ENCODE results near the gene AKT1.
A peak's percentile ranks its signal among the peaks of the same experiment; 100 is the strongest.
"Not testable (repeated sequence)": the region's sequence is repeated elsewhere in the genome, so short reads cannot be mapped to it uniquely, and the experiment has no call there.

AKT1 gene

GRCh38 chr14:104752735-104753527 is 42.6 kb downstream of the AKT1 start, which contains the start of gene SIVA1:
Gene SIVA1 (plus strand): TSS chr14:104753147. CDS start chr14:104753202, 55 bp downstream.
- peak; percentile 98 for DNase-seq (ENCODE audit: low read depth)
- H3K4me3 ChIP-seq (ENCODE audit: low read length): peak within 1 kb of the TSS; percentile 90
- TF ChIP-seq, protein P1, sequence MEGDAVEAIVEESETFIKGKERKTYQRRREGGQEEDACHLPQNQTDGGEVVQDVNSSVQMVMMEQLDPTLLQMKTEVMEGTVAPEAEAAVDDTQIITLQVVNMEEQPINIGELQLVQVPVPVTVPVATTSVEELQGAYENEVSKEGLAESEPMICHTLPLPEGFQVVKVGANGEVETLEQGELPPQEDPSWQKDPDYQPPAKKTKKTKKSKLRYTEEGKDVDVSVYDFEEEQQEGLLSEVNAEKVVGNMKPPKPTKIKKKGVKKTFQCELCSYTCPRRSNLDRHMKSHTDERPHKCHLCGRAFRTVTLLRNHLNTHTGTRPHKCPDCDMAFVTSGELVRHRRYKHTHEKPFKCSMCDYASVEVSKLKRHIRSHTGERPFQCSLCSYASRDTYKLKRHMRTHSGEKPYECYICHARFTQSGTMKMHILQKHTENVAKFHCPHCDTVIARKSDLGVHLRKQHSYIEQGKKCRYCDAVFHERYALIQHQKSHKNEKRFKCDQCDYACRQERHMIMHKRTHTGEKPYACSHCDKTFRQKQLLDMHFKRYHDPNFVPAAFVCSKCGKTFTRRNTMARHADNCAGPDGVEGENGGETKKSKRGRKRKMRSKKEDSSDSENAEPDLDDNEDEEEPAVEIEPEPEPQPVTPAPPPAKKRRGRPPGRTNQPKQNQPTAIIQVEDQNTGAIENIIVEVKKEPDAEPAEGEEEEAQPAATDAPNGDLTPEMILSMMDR (conservative IDR thresholded peaks at IDR 0.05; ENCODE audit: low read depth, low read length): no peak

- DNase-seq (ENCODE audit: low read depth): no peak
- peak overlapping the region; percentile 56 for H3K4me3 ChIP-seq (ENCODE audit: low read length)
- TF ChIP-seq, protein P1 (conservative IDR thresholded peaks at IDR 0.05; ENCODE audit: low read depth, low read length): no peak
These were observed 43.2 kb downstream of the AKT1 start for GRCh38 chr14:104752423-104752734.

GRCh38 chr14:104751539-104752422 is 43.8 kb downstream of the AKT1 start:
- peak overlapping the region; percentile 56 for H3K4me3 ChIP-seq (ENCODE audit: low read length)
- TF ChIP-seq, protein P1 (conservative IDR thresholded peaks at IDR 0.05; ENCODE audit: low read depth, low read length): no peak
- no peak for DNase-seq (ENCODE audit: low read depth)

DNA sequence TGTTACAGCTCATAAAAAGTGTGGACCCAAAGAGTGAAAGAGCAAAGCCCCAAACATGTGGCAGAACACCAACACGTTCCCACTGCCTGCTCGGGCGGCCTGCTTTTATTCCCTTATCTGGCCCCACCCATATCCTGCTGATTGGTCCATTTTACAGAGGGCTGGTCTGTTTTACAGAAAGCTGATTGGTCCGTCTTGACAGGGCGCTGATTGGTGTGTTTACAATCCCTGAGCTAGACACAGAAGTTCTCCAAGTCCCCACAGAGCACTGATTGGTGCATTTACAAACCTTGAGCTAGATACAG is 44.8 kb downstream of the AKT1 start:
- H3K4me3 ChIP-seq (ENCODE audit: low read length); DNase-seq (ENCODE audit: low read depth): not testable (repeated sequence)

GRCh38 chr14:104750056-104750752 is 45.3 kb downstream of the AKT1 start:
- TF ChIP-seq, protein P1 (conservative IDR thresholded peaks at IDR 0.05; ENCODE audit: low read depth, low read length): no peak
- H3K4me3 ChIP-seq (ENCODE audit: low read length): no peak overlapping the region
- no peak for DNase-seq (ENCODE audit: low read depth)

- DNase-seq (ENCODE audit: low read depth): no peak
- no peak overlapping the region for H3K4me3 ChIP-seq (ENCODE audit: low read length)
- TF ChIP-seq, protein P1 (conservative IDR thresholded peaks at IDR 0.05; ENCODE audit: low read depth, low read length): no peak
These were observed 46.4 kb downstream of the AKT1 start for GRCh38 chr14:104749111-104749649.

GRCh38 chr14:104747876-104748275 is 47.7 kb downstream of the AKT1 start:
- no peak for DNase-seq (ENCODE audit: low read depth)
- TF ChIP-seq, protein P1 (conservative IDR thresholded peaks at IDR 0.05; ENCODE audit: low read depth, low read length): no peak
- no peak overlapping the region for H3K4me3 ChIP-seq (ENCODE audit: low read length)
